B cell (primary cell): Measurements from ENCODE around the gene SMG7.

Source experiments
- EZH2 ChIP-seq: IDR thresholded peaks from 2 replicates; pipeline ENCODE4 v1.6.1; 2012; ENCODE audit warnings: borderline replicate concordance, low read depth, mild to moderate bottlenecking, moderate library complexity, low read length; ENCODE audit not compliant: insufficient read depth, poor library complexity, severe bottlenecking
- TF ChIP-seq, protein P1 (sequence below): fragments of 200-600 bp; IDR thresholded peaks from one replicate; pipeline ENCODE4 v1.8.0; 2022; ENCODE audit warnings: antibody characterized with exemption, mild to moderate bottlenecking

DNA sequence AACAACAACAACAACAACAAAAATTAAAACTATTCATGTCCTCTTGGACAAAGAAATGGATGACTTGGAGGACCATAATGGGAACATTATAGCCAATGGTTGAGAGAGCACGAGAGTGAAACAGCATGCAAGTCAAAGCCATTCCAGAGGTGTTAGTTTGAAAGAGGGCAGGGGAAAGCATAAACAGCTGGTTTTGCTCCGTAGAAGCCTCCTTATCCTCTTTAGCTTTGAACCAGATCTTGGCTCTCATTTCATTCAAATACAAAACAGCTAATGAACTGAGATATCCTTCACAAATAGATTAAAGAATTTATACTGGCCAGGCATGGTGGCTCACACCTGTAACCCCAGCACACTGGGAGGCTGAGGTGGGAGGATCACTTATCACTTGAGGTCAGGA, 8.7 kb upstream of the SMG7 start:
- TF ChIP-seq, protein P1, sequence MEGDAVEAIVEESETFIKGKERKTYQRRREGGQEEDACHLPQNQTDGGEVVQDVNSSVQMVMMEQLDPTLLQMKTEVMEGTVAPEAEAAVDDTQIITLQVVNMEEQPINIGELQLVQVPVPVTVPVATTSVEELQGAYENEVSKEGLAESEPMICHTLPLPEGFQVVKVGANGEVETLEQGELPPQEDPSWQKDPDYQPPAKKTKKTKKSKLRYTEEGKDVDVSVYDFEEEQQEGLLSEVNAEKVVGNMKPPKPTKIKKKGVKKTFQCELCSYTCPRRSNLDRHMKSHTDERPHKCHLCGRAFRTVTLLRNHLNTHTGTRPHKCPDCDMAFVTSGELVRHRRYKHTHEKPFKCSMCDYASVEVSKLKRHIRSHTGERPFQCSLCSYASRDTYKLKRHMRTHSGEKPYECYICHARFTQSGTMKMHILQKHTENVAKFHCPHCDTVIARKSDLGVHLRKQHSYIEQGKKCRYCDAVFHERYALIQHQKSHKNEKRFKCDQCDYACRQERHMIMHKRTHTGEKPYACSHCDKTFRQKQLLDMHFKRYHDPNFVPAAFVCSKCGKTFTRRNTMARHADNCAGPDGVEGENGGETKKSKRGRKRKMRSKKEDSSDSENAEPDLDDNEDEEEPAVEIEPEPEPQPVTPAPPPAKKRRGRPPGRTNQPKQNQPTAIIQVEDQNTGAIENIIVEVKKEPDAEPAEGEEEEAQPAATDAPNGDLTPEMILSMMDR: no peak
- no peak for TF ChIP-seq EZH2
